ENCODE measurements around the gene SLC22A31. TPM values are rescaled to one million over a fixed set of nuclear protein-coding genes. Genes with fewer than 3 reads are reported as not detected.

The SLC22A31 gene
- total RNA-seq, 1 donor from 2014 or later = 1.7 TPM

GRCh38 chr16:89152831-89153700 is 47.3 kb downstream of the SLC22A31 start:
- TF ChIP-seq CTCF (IDR thresholded peaks at IDR 0.05; ENCODE audit: unreplicated experiment) = no peak
- Mint-ChIP-seq H3K27ac (no peak overlapping the region), H3K36me3 (peaks cover 37% of the 10 kb centered on the region), H3K4me1 (peaks cover 7% of the 10 kb centered on the region), H3K27me3 (ENCODE audit: low read depth) (no peaks in the 10 kb centered on the region), H3K9me3 (peaks cover 11% of the 10 kb centered on the region), H3K4me3 (no peak overlapping the region)
- no peak for DNase-seq (ENCODE audit: low spot score in 2 of 2, unreplicated experiment in 2 of 2)

GRCh38 chr16:89150981-89151380 is 49.4 kb downstream of the SLC22A31 start:
- peaks cover 49% of the 10 kb centered on the region for H3K36me3 Mint-ChIP-seq
- peaks cover 15% of the 10 kb centered on the region for H3K9me3 Mint-ChIP-seq
- H3K4me3 Mint-ChIP-seq = no peak overlapping the region
- no peak for DNase-seq (ENCODE audit: low spot score in 2 of 2, unreplicated experiment in 2 of 2)
- H3K27me3 Mint-ChIP-seq (ENCODE audit: low read depth) = no peaks in the 10 kb centered on the region
- TF ChIP-seq CTCF (IDR thresholded peaks at IDR 0.05; ENCODE audit: unreplicated experiment) = no peak
- H3K4me1 Mint-ChIP-seq = peaks cover 7% of the 10 kb centered on the region
- H3K27ac Mint-ChIP-seq = no peak overlapping the region

GRCh38 chr16:89150090-89150835 is 50.1 kb downstream of the SLC22A31 start:
- peaks cover 50% of the 10 kb centered on the region for H3K36me3 Mint-ChIP-seq
- no peak for TF ChIP-seq CTCF (IDR thresholded peaks at IDR 0.05; ENCODE audit: unreplicated experiment)
- H3K4me1 Mint-ChIP-seq = peaks cover 2% of the 10 kb centered on the region
- H3K27me3 Mint-ChIP-seq (ENCODE audit: low read depth) = no peaks in the 10 kb centered on the region
- no peak for DNase-seq (ENCODE audit: low spot score in 2 of 2, unreplicated experiment in 2 of 2)
- H3K9me3 Mint-ChIP-seq = peaks cover 15% of the 10 kb centered on the region
- H3K27ac Mint-ChIP-seq = no peak overlapping the region
- H3K4me3 Mint-ChIP-seq = no peak overlapping the region

GRCh38 chr16:89149386-89149785 is 51.0 kb downstream of the SLC22A31 start:
- H3K9me3 Mint-ChIP-seq = peaks cover 15% of the 10 kb centered on the region
- DNase-seq (ENCODE audit: low spot score in 2 of 2, unreplicated experiment in 2 of 2) = no peak
- no peak overlapping the region for H3K4me3 Mint-ChIP-seq
- no peaks in the 10 kb centered on the region for H3K27me3 Mint-ChIP-seq (ENCODE audit: low read depth)
- peaks cover 50% of the 10 kb centered on the region for H3K36me3 Mint-ChIP-seq
- TF ChIP-seq CTCF (IDR thresholded peaks at IDR 0.05; ENCODE audit: unreplicated experiment) = no peak
- no peaks in the 10 kb centered on the region for H3K4me1 Mint-ChIP-seq
- H3K27ac Mint-ChIP-seq = no peak overlapping the region

- Mint-ChIP-seq H3K4me1 (no peaks in the 10 kb centered on the region), H3K9me3 (peaks cover 15% of the 10 kb centered on the region), H3K36me3 (peaks cover 47% of the 10 kb centered on the region), H3K27me3 (ENCODE audit: low read depth) (no peaks in the 10 kb centered on the region), H3K27ac (no peak overlapping the region), H3K4me3 (no peak overlapping the region)
- TF ChIP-seq CTCF (IDR thresholded peaks at IDR 0.05; ENCODE audit: unreplicated experiment) = no peak
- no peak for DNase-seq (ENCODE audit: low spot score in 2 of 2, unreplicated experiment in 2 of 2)
These were observed 53.1 kb downstream of the SLC22A31 start for GRCh38 chr16:89147085-89147817.
